ENCODE results near the gene SGCA. TPM values are rescaled to one million over a fixed set of nuclear protein-coding genes. Genes with fewer than 3 reads are reported as not detected.

The SGCA gene
- not detected in 2 replicates for total RNA-seq (2014; rRNA removed; shearing (Covaris generic); ENCODE audit: low replicate concordance)

GRCh38 chr17:50165867-50166517, at the start of gene SGCA:
Gene SGCA (plus strand): TSS chr17:50166005. CDS start chr17:50166041, 36 bp downstream.
- no peak for DNase-seq (ENCODE audit: low read depth)
- in situ Hi-C loops (cut with HindIII; ENCODE audit: low pct_unique_long_range_greater_than_20kb, low sequenced_read_pairs) = no loop called here

GRCh38 chr17:50117202-50118051, 48.4 kb upstream of the SGCA start:
- DNase-seq (ENCODE audit: low read depth) = no peak
- in situ Hi-C loops (cut with HindIII; ENCODE audit: low pct_unique_long_range_greater_than_20kb, low sequenced_read_pairs) = no loop called here

GRCh38 chr17:50118076-50118827, 47.6 kb upstream of the SGCA start:
- DNase-seq (ENCODE audit: low read depth) = no peak
- in situ Hi-C loops (cut with HindIII; ENCODE audit: low pct_unique_long_range_greater_than_20kb, low sequenced_read_pairs) = no loop called here

GRCh38 chr17:50118828-50119218, 47.0 kb upstream of the SGCA start:
- in situ Hi-C loops (cut with HindIII; ENCODE audit: low pct_unique_long_range_greater_than_20kb, low sequenced_read_pairs) = no loop called here

GRCh38 chr17:50120475-50121253, 45.1 kb upstream of the SGCA start:
- DNase-seq (ENCODE audit: low read depth) = no peak
- in situ Hi-C loops (cut with HindIII; ENCODE audit: low pct_unique_long_range_greater_than_20kb, low sequenced_read_pairs) = no loop called here

More at GRCh38 chr17:50118828-50119218, 47.0 kb upstream of the SGCA start:
- DNase-seq (ENCODE audit: low read depth) = no peak

- no peak for DNase-seq (ENCODE audit: low read depth)
- in situ Hi-C loops (cut with HindIII; ENCODE audit: low pct_unique_long_range_greater_than_20kb, low sequenced_read_pairs) = no loop called here
These were observed 42.9 kb upstream of the SGCA start for GRCh38 chr17:50122945-50123344.

- in situ Hi-C loops (cut with HindIII; ENCODE audit: low pct_unique_long_range_greater_than_20kb, low sequenced_read_pairs) = no loop called here
- DNase-seq (ENCODE audit: low read depth) = no peak
These were observed 42.0 kb upstream of the SGCA start for GRCh38 chr17:50123649-50124349.

GRCh38 chr17:50125420-50125997, 40.3 kb upstream of the SGCA start:
- in situ Hi-C loops (cut with HindIII; ENCODE audit: low pct_unique_long_range_greater_than_20kb, low sequenced_read_pairs) = no loop called here
- DNase-seq (ENCODE audit: low read depth) = no peak

GRCh38 chr17:50127697-50128361, 38.0 kb upstream of the SGCA start:
- in situ Hi-C loops (cut with HindIII; ENCODE audit: low pct_unique_long_range_greater_than_20kb, low sequenced_read_pairs) = no loop called here
- DNase-seq (ENCODE audit: low read depth) = no peak

GRCh38 chr17:50128441-50129352, 37.1 kb upstream of the SGCA start:
- in situ Hi-C loops (cut with HindIII; ENCODE audit: low pct_unique_long_range_greater_than_20kb, low sequenced_read_pairs) = no loop called here
- DNase-seq (ENCODE audit: low read depth) = no peak

- DNase-seq (ENCODE audit: low read depth) = no peak
- in situ Hi-C loops (cut with HindIII; ENCODE audit: low pct_unique_long_range_greater_than_20kb, low sequenced_read_pairs) = no loop called here
These were observed 36.5 kb upstream of the SGCA start for GRCh38 chr17:50129353-50129727.

GRCh38 chr17:50129728-50130558, 35.9 kb upstream of the SGCA start, which contains the start of gene SAMD14:
Gene SAMD14 (minus strand): TSS chr17:50130160. CDS start chr17:50124959, 5,201 bp downstream.
- no peak for DNase-seq (ENCODE audit: low read depth)
- in situ Hi-C loops (cut with HindIII; ENCODE audit: low pct_unique_long_range_greater_than_20kb, low sequenced_read_pairs) = no loop called here

GRCh38 chr17:50130559-50131305, 35.1 kb upstream of the SGCA start:
- in situ Hi-C loops (cut with HindIII; ENCODE audit: low pct_unique_long_range_greater_than_20kb, low sequenced_read_pairs) = no loop called here

GRCh38 chr17:50132104-50132794, 33.6 kb upstream of the SGCA start:
- no peak for DNase-seq (ENCODE audit: low read depth)
- in situ Hi-C loops (cut with HindIII; ENCODE audit: low pct_unique_long_range_greater_than_20kb, low sequenced_read_pairs) = no loop called here

More at GRCh38 chr17:50130559-50131305, 35.1 kb upstream of the SGCA start:
- no peak for DNase-seq (ENCODE audit: low read depth)
